ENCODE data around the gene KCNQ1. TPM values are rescaled to one million over a fixed set of nuclear protein-coding genes. Genes with fewer than 3 reads are reported as not detected.

KCNQ1 gene
- total and polyA plus RNA-seq, 2 donors (not counting 1 experiment from before 2014, with no cell fraction given), result 21.5 to 28.8 TPM

- no peak overlapping the region for H3K4me3 ChIP-seq (ENCODE audit: control extremely low read depth in 1 of 5, extremely low read depth in 1 of 5, insufficient read depth in 1 of 5, low read depth in 2 of 5, low read length in 4 of 5)
- peak overlapping the region; percentile 49 for H2AFZ ChIP-seq (ENCODE audit: insufficient read depth, low read depth, low read length, poor library complexity, severe bottlenecking)
- DNase-seq (peak; percentile 81), ATAC-seq (ENCODE audit: low read depth) (peak; percentile 48)
- TF ChIP-seq CTCF (IDR thresholded peaks at IDR 0.05) (peak; percentile 82), EZH2 (IDR thresholded peaks at IDR 0.05; ENCODE audit: borderline replicate concordance, insufficient read depth, low read depth, low read length, poor library complexity, severe bottlenecking) (no peak)
- ChIA-PET POLR2A (interaction anchor here (1.1 to 2.5 kb wide), 3 partner anchors 19 to 118 kb away, joined by 3 to 22 read pairs (median 18); partner anchors contain the start of genes C11orf21, TSPAN32 and TSSC4), CTCF (interaction anchor here (0.6 to 11.1 kb wide), 47 partner anchors 11 to 991 kb away, joined by 3 to 583 read pairs (median 4); partner anchors contain the start of genes C11orf21, CD81, TSPAN32 and TSSC4)
- H3K27me3 ChIP-seq (replicated peaks in 1 of 4; ENCODE audit: control extremely low read depth in 1 of 4, control insufficient read depth in 3 of 4, insufficient read depth in 4 of 4, low read length in 3 of 4), result peaks cover 0 to 3% (median 0%) of the 10 kb centered on the region in 4 experiments
- H4K20me1 ChIP-seq (ENCODE audit: control insufficient read depth, insufficient read depth, low read length, poor library complexity, severe bottlenecking), result no peaks in the 10 kb centered on the region
- peaks cover 3% of the 10 kb centered on the region for H3K4me1 Mint-ChIP-seq
- H3K4me1 ChIP-seq (ENCODE audit: control insufficient read depth in 2 of 2, insufficient read depth in 2 of 2, low read length in 2 of 2), result peaks cover 5 to 15% of the 10 kb centered on the region in 2 donors
- H3K27me3 Mint-ChIP-seq, result no peaks in the 10 kb centered on the region
- no peak overlapping the region for H3K4me3 Mint-ChIP-seq
- H3K27ac Mint-ChIP-seq, result no peak overlapping the region
- no peaks in the 10 kb centered on the region for H3K36me3 ChIP-seq (replicated peaks in 1 of 2; ENCODE audit: control extremely low read depth in 1 of 2, control insufficient read depth in 1 of 2, extremely low read depth in 1 of 2, insufficient read depth in 2 of 2, low read length in 1 of 2)
- intact Hi-C loops (cut with micrococcal nuclease), result loop anchor here (1.0 kb wide), 3 partner anchors 20 to 234 kb away; partner anchors contain the start of gene TSSC4
- H3K9me3 ChIP-seq (ENCODE audit: control extremely low read depth in 1 of 3, control insufficient read depth in 2 of 3, insufficient read depth in 1 of 3, low read length in 2 of 3), result peaks cover 0 to 2% (median 0%) of the 10 kb centered on the region in 3 donors
- H3K4me2 ChIP-seq (replicated peaks; ENCODE audit: low read depth, low read length, poor library complexity, severe bottlenecking), result peak overlapping the region; percentile 50
- H3K9ac ChIP-seq (ENCODE audit: low read length), result no peak overlapping the region
- 56% methylated on average over 35 of the region's 36 CpGs for WGBS (ENCODE audit: insufficient coverage)
- H3K9me3 Mint-ChIP-seq (ENCODE audit: insufficient read depth), result no peaks in the 10 kb centered on the region
- H3K79me2 ChIP-seq (ENCODE audit: control insufficient read depth, insufficient read depth, low read length), result no peaks in the 10 kb centered on the region
- no peak overlapping the region for H3K27ac ChIP-seq (ENCODE audit: low read length in 2 of 2)
Measured at GRCh38 chr11:2419638-2420501, 24.9 kb upstream of the KCNQ1 start.

Measured in B cell (primary cell).